ENCODE data around the gene PRR19.

The PRR19 gene

DNA sequence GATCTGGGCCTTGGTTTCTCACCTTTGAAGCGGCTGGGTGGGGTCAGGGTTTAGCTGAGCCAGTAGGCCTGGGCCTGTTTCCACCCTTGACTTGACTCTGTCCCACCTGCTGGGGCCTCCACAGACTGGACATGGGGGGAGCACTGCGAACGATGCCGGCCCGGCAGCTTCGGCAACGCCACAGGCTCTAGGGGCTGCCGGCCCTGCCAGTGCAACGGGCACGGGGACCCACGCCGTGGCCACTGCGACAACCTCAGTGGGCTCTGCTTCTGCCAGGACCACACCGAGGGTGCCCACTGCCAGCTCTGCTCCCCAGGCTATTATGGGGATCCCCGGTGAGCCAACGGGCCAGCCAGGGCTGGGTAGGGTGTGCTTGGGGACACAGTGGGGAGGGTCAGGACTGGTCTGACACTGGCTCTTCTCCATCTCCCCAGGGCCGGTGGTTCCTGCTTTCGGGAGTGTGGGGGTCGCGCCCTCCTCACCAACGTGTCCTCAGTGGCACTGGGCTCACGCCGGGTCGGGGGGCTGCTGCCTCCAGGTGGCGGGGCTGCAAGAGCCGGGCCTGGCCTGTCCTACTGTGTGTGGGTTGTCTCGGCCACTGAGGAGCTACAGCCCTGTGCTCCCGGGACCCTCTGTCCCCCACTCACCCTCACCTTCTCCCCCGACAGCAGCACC, 51.5 kb downstream of the PRR19 start:
- no peak for DNase-seq

- no peak for DNase-seq
These were observed 54.0 kb downstream of the PRR19 start for GRCh38 chr19:42355896-42356295.

DNA sequence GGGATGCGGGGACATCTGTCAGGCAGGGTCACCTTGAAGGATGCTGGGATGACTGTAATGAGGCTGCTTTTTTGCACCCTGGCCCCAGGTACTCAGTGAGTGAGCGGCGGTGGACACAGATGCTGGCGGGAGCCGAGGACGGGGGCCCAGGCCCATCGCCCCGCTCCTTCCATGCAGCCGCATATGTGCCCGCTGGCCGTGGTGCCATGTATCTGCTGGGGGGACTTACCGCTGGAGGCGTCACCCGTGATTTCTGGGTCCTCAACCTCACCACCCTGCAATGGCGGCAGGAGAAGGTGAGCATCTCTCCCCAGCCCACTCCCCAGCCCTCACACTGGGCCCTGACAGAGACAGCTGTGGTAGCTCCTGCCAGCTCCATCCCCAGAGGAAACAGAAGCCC, 54.8 kb downstream of the PRR19 start:
- DNase-seq: no peak

- DNase-seq: no peak
These were observed 55.4 kb downstream of the PRR19 start for GRCh38 chr19:42357290-42357689.

All from NCI-H1105 (cell line).